Loucy (cell line): ENCODE measurements around the gene NELFB.

Experiments used
- H2AFZ ChIP-seq: fragments of 200-600 bp; sonication (generic); 2 replicates; pipeline ENCODE4 v1.6.0; 2016; ENCODE audit warnings: antibody characterized with exemption, mild to moderate bottlenecking, low read length, moderate library complexity
- H3F3A ChIP-seq: fragments of 200-600 bp; 2 replicates; pipeline ENCODE4 v1.6.0; 2016; ENCODE audit warnings: antibody characterized with exemption, low read depth, mild to moderate bottlenecking
- H3K27me3 ChIP-seq: fragments of 200-600 bp; sonication (generic); 2 replicates; pipeline ENCODE4 v1.6.1; 2014; ENCODE audit warnings: low read length, mild to moderate bottlenecking; ENCODE audit not compliant: insufficient read depth, poor library complexity, severe bottlenecking
- H3K36me3 ChIP-seq: fragments of 200-600 bp; sonication (generic); 2 replicates; pipeline ENCODE4 v1.6.1; 2016; ENCODE audit warnings: low read length; ENCODE audit not compliant: insufficient read depth
- H3K4me1 ChIP-seq: fragments of 200-600 bp; sonication (generic); 2 replicates; pipeline ENCODE4 v1.5.1; 2014; ENCODE audit warnings: low read length, mild to moderate bottlenecking; ENCODE audit not compliant: insufficient read depth, poor library complexity, severe bottlenecking
- H3K4me2 ChIP-seq: fragments of 200-600 bp; sonication (generic); 2 replicates; pipeline ENCODE4 v1.6.0; 2014; ENCODE audit warnings: antibody characterized with exemption, low read length, low read depth, mild to moderate bottlenecking; ENCODE audit not compliant: poor library complexity, severe bottlenecking
- H3K4me3 ChIP-seq: fragments of 200-600 bp; sonication (generic); 2 replicates; pipeline ENCODE4 v1.5.1; 2014; ENCODE audit warnings: low read length, mild to moderate bottlenecking, mixed read lengths; ENCODE audit not compliant: poor library complexity, severe bottlenecking
- H3K79me2 ChIP-seq: fragments of 200-600 bp; sonication (generic); 2 replicates; pipeline ENCODE4 v1.6.1; 2014; ENCODE audit warnings: low read length; ENCODE audit not compliant: insufficient read depth
- H3K9ac ChIP-seq: fragments of 200-600 bp; sonication (generic); 2 replicates; pipeline ENCODE4 v1.6.0; 2014; ENCODE audit warnings: mild to moderate bottlenecking, low read depth, low read length, moderate library complexity; ENCODE audit not compliant: poor library complexity, severe bottlenecking
- H3K9me2 ChIP-seq: fragments of 200-600 bp; sonication (generic); replicated peaks from 2 replicates; pipeline ENCODE4 v1.6.1; 2016; ENCODE audit warnings: low read depth, low read length, mixed read lengths
- H3K9me3 ChIP-seq: fragments of 200-600 bp; sonication (generic); 2 replicates; pipeline ENCODE4 v1.6.1; 2014; ENCODE audit warnings: mild to moderate bottlenecking, antibody characterized with exemption, low read length, low read depth; ENCODE audit not compliant: insufficient read depth
- H4K20me1 ChIP-seq: fragments of 200-600 bp; sonication (generic); 2 replicates; pipeline ENCODE4 v1.6.0; 2014; ENCODE audit warnings: antibody characterized with exemption, low read length, mild to moderate bottlenecking; ENCODE audit not compliant: insufficient read depth, poor library complexity, severe bottlenecking
- CTCF ChIP-seq: fragments of 200-600 bp; sonication (generic); conservative IDR thresholded peaks from 2 replicates; pipeline ENCODE4 v1.5.1; 2014; ENCODE audit warnings: mild to moderate bottlenecking, antibody characterized with exemption, low read length
- EZH2phosphoT487 ChIP-seq: fragments of 200-600 bp; IDR thresholded peaks from 2 replicates; pipeline ENCODE4 v1.6.1; 2018; ENCODE audit warnings: antibody characterized with exemption, mild to moderate bottlenecking, moderate library complexity, borderline replicate concordance

Gene NELFB

DNA sequence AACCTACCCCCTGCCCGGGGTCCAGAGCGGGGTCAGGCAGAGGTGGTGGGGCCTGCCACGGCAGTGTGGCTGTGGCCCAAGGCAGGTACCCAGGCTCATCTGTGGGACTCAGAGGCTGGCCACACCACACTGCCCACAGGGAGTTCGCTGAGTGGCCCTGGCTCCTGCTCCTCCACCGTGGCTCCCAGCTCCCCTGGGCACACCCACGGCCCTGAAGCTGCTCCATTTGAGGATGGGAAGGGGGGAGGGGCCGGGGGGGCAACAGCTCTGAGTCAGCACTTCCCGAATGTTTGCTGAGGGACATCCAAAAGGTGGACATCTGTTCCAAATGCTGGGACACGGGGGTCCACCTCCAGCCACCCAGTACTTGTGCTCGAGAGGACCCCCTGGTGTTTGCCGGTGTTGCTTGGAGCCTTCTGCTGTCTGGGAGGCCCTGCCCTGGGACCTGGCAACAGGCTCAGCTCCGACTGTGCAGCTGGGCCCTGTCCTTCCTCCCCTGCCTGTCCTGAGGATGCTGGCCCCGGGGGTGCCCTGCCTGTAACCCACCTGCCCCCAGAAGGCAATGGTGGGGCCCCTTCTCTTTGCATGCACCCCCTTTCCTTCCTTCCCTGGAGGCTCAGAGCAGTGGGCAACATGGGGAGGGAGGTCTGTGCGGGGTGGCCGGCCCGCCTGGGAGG lies 49.4 kb downstream of the NELFB start:
- Histone ChIP-seq H3K9me3 (no peaks in the 10 kb centered on the region), H4K20me1 (no peaks in the 10 kb centered on the region), H3F3A (no peaks in the 10 kb centered on the region), H3K27me3 (no peaks in the 10 kb centered on the region), H2AFZ (no peak overlapping the region), H3K36me3 (no peaks in the 10 kb centered on the region), H3K79me2 (no peaks in the 10 kb centered on the region), H3K9me2 (no peaks in the 10 kb centered on the region), H3K4me2 (no peak overlapping the region), H3K9ac (no peak overlapping the region), H3K4me1 (no peaks in the 10 kb centered on the region), H3K4me3 (no peak overlapping the region)
- no peak for TF ChIP-seq CTCF
- no peak for TF ChIP-seq EZH2phosphoT487

GRCh38 chr9:137305060-137305797 lies 50.1 kb downstream of the NELFB start:
- no peaks in the 10 kb centered on the region for H3K79me2 ChIP-seq
- no peaks in the 10 kb centered on the region for H3F3A ChIP-seq
- no peaks in the 10 kb centered on the region for H4K20me1 ChIP-seq
- H3K9me2 ChIP-seq: no peaks in the 10 kb centered on the region
- H3K36me3 ChIP-seq: no peaks in the 10 kb centered on the region
- no peak overlapping the region for H3K9ac ChIP-seq
- no peaks in the 10 kb centered on the region for H3K27me3 ChIP-seq
- no peak overlapping the region for H2AFZ ChIP-seq
- H3K4me2 ChIP-seq: no peak overlapping the region
- H3K9me3 ChIP-seq: no peaks in the 10 kb centered on the region
- TF ChIP-seq EZH2phosphoT487 (no peak), CTCF (no peak)
- H3K4me3 ChIP-seq: no peak overlapping the region
- no peaks in the 10 kb centered on the region for H3K4me1 ChIP-seq

DNA sequence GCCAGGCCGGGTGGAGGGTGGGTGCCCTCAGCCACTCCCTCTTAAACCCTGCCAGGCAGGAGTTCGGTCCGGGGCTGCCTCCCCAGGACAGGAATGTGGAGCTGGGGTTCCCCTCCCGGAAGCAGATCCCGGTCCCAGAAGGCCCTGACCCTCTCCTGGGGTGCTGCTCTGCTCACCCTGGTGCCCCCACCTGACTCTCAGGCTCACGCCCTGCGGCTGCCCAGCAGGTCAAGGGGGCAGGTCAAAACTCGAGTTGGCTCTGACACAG lies 50.6 kb downstream of the NELFB start:
- Histone ChIP-seq H3K79me2 (no peaks in the 10 kb centered on the region), H4K20me1 (no peaks in the 10 kb centered on the region), H3K4me2 (no peak overlapping the region), H3K9me3 (no peaks in the 10 kb centered on the region), H3K9me2 (no peaks in the 10 kb centered on the region), H3K9ac (no peak overlapping the region), H3K36me3 (no peaks in the 10 kb centered on the region), H3K27me3 (no peaks in the 10 kb centered on the region), H3K4me3 (no peak overlapping the region), H3K4me1 (no peaks in the 10 kb centered on the region), H2AFZ (no peak overlapping the region), H3F3A (no peaks in the 10 kb centered on the region)
- no peak for TF ChIP-seq EZH2phosphoT487
- TF ChIP-seq CTCF: no peak
